SHP77 treated with DMSO at 0.1 percent for 48 hours (cell line): Measurements from ENCODE around the gene ZFYVE19.
"Not testable (repeated sequence)": the region's sequence is repeated elsewhere in the genome, so short reads cannot be mapped to it uniquely, and the experiment has no call there.

Experiments
- DNase-seq: peaks from one replicate; lab custom pipeline; 2025; lab: John Stamatoyannopoulos, UW

Gene ZFYVE19

DNA sequence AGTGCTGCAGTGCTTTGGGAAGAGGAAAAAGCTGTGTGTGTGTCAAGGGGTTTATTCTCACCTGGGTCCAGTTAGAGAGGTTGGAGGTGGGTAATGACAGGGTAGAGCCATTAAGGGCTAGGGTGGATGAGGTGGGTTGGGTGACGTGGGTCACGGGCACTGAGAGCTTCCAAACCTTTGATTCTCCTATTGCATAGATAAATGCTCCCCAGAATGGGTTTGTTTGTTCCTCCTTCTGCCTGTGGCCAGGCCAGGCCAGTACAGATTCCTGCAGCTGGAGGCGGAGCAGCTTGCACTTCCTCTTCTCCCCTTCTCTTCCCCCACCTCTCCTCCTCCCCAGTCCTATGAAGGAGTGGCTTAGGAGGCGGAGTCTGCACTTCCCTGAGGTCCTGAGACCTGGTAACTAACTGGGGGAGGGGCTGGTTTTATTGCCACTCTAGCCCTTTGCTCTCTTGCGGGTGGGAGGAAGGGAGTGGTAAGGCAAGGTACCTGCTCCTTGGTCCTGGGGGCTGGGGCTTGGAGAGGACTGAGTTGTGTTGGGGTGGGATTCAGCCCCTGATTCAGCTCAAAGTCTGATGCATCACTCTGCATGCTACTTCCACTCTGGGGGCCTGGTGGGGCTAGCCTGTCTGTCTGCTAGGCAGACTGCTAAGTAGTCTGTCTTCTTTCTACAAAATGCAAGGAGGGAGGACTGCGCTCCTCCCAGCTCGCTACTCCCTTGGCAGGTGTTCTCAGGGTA, 40.5 kb downstream of the ZFYVE19 start:
- DNase-seq: peak; percentile 15

DNA sequence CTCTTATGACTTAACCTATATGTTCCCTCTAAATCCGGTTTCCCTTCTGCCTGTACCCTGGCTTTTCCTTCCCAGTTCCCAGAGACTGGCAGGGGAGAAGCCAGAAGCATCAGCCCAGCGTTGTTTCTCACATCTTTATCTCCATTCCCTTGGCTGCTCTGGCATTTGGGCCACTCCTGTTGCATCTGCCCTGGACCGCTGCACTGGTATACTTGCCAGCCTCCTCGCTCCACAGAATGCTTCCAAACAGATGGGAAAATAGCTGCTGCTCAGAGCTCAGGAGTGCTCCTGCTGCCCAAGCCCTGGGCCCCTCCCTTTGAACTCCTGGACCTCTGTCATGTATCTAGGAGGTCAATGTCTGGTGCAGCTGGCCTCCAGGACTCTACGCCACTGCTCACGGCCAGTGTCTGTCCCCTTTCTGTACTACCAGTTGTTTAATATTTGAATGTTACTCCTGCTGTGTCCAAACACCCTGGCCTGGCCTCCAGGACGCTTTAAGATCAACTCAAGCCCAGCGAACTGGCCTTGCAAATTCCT, 43.8 kb downstream of the ZFYVE19 start:
- DNase-seq: no peak

DNA sequence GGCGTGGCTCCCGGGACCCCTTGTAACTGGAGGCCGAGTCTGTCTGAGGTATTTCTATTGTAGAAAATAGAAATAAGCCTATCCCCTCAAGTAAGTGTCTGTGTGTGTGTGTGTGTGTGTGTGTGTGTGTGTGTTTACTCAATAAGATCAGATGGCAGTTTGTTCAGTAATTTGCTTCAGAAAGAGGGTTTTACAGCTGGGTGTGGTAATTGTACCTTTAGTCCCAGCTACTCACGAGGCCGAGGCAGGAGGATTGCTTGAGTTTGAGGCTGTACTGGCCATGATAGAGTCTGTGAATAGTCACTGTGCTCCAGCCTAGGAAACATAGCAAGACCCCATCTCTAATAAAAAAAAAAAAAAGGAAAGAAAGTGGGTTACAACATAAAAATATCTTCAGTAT, 45.6 kb downstream of the ZFYVE19 start:
- no peak for DNase-seq

DNA sequence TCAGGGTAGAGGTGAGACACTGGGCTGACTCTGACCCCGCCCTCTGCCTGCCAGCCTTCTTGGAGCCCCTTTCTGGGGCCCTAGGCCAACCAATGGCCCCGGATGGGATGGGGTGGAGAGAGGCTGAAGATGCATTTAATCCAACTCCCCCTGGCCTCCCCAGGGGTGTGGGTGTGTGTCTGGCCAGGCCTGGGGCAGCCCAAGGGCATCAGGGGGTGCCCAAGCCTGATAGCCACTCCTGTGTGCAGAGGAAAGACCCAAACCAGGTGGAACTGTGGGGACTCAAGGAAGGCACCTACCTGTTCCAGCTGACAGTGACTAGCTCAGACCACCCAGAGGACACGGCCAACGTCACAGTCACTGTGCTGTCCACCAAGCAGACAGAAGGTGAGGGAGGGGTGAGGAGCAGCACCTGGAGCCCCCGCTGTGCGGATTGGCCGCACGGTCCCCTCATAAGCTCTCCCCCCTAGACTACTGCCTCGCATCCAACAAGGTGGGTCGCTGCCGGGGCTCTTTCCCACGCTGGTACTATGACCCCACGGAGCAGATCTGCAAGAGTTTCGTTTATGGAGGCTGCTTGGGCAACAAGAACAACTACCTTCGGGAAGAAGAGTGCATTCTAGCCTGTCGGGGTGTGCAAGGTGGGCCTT, 46.5 kb downstream of the ZFYVE19 start:
- DNase-seq: no peak

DNA sequence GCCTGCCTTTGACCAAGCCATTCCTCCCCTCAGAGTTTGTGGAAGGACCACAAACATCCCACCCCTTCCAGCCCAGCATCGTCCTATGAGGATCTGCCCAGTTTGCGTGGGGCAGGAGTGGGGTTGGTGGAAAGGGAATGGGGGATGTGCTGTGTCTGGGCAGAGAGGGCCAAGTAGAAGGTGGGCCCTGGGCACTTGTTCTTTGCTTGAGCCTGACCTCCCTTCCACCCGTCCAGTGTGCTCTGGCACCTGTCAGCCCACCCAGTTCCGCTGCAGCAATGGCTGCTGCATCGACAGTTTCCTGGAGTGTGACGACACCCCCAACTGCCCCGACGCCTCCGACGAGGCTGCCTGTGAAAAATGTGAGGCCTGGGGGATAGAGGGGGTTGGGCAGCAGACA, 47.3 kb downstream of the ZFYVE19 start:
- no peak for DNase-seq

DNA sequence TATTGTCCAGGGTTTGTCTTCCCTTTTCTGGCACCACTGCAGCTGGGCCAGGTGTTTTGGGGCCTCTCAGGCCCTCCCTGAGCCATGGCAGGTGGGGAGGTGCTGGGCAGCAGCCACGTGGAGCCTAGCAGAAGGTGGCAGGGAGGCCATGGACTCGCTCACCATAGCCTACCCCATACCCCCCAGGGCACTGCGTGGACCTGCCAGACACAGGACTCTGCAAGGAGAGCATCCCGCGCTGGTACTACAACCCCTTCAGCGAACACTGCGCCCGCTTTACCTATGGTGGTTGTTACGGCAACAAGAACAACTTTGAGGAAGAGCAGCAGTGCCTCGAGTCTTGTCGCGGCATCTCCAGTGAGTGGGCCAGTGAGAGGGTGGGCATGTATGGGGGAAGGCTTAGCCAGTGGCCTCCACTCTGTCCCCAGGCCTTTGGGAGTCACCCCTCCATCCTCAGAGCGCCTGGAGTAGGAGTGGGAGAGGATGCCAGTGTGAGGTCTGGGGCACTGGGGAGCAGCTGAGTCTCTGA, 48.9 kb downstream of the ZFYVE19 start:
- DNase-seq: no peak

DNA sequence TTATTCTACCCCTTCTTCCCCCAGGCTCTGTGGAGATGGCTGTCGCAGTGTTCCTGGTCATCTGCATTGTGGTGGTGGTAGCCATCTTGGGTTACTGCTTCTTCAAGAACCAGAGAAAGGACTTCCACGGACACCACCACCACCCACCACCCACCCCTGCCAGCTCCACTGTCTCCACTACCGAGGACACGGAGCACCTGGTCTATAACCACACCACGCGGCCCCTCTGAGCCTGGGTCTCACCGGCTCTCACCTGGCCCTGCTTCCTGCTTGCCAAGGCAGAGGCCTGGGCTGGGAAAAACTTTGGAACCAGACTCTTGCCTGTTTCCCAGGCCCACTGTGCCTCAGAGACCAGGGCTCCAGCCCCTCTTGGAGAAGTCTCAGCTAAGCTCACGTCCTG, 49.9 kb downstream of the ZFYVE19 start:
- DNase-seq: no peak

DNA sequence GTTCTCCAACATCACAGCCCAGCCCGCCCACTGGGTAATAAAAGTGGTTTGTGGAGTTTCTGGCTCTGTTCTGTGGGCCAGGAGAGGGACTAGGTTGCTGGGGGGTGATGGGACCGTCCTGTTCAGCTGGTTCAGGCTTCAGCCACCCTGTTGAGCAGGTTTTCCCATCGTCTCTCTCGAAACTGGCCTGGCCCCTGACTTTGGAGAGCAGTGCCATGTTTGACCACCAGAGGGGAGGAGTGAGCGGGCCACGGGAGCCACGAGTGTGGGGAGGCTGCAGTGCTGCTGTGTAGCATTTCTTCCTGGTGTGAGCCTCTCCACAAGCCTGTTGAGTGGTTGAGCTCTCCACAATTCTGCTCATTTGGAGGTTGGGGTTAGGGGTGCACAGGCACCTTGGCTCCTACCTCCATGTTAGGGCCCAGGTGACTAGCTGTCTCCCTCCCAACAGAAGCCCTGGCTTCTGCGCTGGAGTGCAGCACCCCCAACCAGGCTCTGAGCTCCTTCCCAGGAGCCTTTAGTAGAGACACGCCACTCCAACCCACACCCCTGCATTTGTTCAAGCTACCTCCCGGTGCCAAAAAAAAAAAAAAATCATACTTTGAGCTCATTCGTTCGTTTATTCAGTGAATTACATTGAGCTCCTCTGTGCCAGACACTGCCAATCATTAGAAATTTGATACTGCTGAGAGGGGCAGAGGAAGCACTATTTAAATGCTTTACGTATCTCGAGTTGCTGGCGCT, 50.9 kb downstream of the ZFYVE19 start:
- peak; percentile 10 for DNase-seq

DNA sequence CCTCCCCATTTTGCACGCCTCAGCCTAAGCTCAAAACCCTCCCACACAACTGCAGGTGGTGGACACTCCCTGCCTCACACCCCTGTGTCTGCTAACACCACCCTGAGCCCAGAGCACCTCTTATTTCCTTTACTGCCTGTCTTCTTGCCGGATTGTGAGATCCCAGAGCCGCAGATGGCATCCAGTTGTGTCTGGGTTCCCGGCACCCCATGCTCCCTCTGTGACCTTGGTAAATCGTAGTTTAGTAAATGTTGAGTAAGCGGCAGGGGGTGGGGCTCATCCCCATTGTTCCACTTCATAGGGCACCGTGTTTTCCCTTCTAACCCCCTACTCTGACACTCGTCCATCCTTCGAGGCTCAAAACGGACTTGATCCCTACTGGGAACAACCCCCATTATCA, 51.8 kb downstream of the ZFYVE19 start:
- no peak for DNase-seq

DNA sequence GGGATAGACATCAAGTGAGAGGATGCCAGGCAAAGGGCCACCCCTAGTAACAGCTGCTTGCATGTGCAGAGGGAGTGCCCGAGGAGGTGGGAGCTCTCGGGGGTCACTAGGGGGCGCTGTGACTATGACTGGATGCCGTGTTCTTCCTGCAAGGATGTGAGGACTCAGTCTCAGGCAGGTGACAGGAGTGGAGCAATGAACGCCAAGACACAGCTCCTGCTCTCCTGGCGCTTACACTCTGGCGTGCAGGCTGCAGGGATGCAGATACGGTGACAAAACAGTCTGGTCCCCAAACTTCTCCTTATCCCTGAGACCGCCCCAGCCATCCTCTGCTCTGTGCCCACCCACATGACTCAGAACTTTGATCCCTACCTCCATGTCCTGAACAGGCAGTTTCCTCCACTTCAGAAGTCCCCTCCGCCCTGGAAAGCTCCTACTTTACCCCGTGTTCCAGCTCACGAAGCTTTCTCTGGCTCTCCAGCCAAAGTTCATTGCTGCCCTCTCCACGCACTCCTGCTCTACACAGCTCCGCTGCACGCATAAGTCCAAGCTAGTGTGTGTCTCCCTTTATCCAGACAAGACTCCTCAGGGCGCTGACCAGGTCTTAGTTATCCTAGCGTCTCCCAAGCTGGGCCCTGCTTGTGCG, 52.4 kb downstream of the ZFYVE19 start:
- peak; percentile 64 for DNase-seq

DNA sequence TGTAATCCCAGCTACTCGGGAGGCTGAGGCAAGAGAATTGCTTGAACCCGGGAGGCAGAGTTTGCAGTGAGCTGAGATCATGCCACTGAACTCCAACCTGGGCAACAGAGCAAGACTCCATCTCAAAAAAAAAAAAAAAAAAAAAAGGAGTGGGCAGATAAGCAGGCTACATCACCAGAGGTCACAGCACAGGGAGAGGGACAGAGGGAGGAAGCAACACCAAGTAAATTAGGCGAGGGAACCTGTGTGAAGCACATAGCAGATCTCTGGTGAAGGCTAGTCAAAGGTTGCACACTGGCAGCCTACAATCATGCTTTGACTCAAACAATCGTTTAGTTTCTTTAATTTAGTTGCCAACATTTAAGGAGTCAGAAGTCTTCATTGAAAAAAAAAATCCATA, 54.3 kb downstream of the ZFYVE19 start:
- not testable (repeated sequence) for DNase-seq

DNA sequence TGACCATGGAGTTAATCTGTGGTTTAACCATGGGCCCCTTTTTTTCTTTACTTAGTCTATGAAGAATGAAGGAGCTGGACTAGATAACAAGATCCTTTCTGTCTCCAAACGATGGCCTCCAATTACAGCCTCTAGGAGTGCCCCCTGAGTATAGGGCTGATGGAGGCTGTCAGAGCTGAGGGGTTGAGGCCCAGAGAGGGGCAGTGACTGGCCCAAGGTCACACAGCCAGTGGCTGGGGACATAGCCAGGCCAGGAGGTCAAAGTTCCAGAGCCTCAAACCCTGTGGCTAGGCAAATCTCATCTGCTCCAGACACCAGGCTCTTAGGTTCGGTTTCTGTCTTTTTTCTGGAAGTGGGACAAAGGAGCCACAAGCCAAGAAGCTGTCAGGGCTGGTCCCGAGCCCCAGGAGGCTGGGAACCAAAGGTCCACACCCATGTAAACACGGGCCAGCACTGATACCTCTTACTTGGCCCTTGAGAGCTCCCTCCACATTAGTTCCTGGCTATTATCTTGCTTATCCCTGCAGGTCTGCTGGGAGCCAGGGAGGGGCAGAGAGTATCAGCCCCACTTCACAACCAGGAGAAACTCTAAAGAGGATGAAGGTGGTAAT, 56.9 kb downstream of the ZFYVE19 start:
- no peak for DNase-seq
